T-helper 22 cell (primary cell): Measurements from ENCODE around the gene OR7C1.
"Not testable (repeated sequence)": the region's sequence is repeated elsewhere in the genome, so short reads cannot be mapped to it uniquely, and the experiment has no call there.

Experiments
- DNase-seq: peaks from one replicate; pipeline ENCODE4 v3.0.0-alpha.2; 2020; ENCODE audit warnings: low read depth

The OR7C1 gene

DNA sequence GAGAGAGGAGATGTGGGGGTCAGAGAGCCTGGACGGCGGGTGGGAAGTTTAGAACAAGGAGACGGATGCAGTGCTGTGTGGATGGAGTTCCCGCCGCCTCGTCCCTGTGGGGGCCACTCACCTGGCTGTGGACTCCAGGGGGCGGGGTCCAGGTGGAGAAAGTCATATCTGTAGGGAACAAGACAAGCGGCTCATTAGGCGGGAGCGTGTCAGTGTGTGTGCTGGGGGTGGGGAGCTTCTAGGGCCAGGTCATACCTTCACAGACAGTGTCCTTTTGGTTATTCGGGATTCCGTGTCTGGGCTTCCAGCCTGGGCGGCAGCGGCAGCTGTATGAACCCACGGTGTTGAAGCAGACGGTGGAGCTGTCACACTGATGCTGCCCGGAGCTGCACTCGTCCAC lies 69.6 kb downstream of the OR7C1 start:
- not testable (repeated sequence) for DNase-seq

DNA sequence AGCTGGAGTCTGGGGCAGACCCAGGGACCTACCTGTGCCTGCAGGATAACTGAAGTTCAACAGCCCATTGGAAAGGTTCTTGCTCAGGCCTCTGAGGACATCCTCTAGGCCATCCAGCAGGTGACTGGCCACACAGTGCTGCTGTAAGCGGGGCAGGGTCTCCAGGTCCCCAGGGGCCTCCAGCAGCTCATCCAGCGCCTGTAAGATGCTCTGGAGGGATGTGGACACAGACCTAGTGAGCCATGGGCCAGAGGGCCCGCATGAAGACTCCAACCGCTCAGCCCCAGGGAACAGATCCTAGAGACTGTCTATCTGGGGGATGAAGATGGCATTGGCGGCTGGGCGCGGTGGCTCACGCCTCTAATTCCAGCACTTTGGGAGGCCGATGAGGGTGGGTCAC lies 70.6 kb downstream of the OR7C1 start:
- no peak for DNase-seq

DNA sequence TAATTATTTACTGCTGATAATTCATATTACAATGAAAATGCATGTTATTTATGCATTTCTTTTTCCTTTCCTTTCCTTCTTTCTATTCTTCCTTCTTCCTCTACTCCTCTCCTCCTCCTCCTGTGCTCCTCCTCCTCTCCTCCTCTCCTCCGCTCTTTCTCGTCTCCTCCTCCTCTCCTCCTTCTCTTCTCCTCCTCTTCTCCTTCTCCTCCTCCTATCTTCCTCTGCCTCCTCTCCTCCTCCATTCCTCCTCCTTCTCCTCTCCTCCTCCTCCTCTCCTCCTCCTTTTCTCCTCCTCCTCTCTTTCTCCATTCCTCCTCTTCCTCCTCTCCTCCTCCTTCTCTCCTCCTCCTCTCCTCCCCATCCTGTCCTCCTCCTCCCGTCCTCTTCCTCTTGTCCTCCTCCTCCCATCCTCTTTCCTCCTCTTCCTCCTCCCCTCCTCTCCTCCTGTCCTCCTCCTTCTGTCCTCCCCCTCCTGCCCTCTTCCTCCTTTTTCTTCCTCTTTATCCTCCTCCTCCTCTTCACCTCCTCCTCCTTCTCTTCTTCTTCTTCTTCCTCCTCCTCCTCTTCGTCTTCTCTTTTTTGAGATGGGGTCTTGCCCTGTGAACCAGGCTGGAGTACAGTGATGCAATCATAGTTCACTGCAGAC lies 71.4 kb downstream of the OR7C1 start:
- DNase-seq: no peak

DNA sequence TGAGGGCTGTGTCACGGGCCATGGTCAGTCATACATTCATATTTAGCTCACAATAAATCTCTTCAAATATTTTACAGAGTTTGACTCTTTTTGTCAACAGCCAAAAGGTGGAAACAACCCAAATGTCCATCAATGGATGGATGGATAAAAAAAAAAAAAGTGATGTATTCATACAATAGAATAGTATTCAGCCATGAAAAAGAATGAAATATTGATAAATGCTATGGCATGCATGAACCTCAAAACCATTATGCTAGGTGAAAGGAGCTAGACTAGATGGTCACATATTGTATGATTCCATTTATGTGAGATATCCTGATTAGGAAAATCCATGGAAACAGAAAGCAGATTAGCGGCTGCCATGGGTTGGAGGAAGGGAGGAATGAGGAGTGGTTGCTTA lies 72.9 kb downstream of the OR7C1 start:
- DNase-seq: no peak

DNA sequence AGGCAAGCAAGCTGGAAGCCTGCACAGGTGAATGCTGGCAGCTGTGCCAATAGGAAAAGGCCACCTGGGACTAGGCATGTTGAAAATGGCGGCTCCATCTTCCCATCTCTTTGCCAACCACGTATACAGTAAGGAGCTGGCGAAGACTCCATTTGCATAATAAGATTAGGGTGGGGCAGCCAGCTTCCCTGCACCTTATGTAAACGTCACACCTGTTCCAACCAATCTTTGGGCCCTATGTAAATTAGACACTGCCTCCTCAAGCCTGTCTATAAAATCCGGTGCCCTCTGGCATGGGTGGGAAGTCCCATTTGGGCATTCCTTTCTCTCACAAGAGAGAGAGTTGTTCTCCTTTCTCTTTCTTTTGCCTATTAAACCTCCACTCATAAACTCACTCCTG lies 73.4 kb downstream of the OR7C1 start:
- DNase-seq: no peak

DNA sequence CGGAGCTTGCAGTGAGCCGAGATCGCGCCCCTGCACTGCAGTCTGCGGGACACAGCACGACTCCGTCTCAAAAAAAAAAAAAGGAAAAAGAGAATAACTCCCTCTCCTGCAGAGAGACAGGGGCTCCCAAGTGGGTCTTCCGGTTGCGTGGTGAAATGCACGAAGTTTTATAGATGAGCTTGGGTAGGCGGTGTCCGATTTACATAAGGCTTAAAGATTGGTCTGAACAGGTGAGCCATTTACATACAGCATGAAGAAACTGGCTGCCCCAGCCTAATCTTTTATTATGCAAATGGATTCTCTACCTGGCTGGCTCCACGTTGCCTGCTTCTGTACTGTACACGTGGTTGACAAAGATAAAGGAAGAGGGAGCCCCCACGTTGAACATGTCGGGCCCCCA lies 76.2 kb downstream of the OR7C1 start:
- DNase-seq: no peak

DNA sequence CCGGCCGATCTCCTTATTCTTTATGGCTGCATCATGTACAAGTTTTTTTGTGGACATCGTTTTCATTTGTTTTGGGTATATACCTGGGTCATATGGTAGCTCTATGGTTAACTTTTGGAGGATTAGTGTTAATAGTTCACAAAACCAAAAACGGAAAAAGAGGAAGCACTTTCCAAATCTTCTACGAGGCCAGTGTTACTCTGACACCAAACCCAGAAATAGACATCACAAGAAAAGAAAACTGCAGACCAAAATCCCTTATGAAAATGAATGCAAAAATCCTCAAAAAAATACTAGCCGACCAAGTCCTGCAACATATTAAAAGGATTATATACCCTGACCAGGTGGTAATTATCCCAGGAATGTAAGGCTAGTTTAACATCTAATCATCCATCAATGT lies 86.4 kb downstream of the OR7C1 start:
- DNase-seq: no peak
